Measurements from ENCODE around the gene SOX9.

The SOX9 gene

DNA sequence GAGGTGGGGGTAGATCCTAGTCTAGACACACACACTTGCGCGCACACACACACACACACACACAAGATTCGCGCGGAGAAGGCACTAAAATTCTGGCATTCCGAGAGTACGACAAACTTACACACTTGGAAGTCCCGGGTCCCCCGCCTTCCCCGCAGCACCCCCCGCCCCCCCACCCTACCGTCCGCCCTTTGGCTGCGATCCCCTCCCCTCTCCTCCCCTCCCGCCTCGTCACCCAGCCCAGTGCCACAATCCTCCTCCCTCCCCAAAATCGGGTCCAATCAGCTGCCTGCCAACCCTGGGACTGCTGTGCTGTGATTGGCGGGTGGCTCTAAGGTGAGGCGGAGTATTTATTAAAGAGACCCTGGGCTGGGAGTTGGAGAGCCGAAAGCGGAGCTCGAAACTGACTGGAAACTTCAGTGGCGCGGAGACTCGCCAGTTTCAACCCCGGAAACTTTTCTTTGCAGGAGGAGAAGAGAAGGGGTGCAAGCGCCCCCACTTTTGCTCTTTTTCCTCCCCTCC lies at the start of gene SOX9:
Gene SOX9 (plus strand): TSS at position 379 of the 522 bp plus-strand sequence. CDS start 372 bp downstream, outside the sequence.
- DNase-seq, result no peak

DNA sequence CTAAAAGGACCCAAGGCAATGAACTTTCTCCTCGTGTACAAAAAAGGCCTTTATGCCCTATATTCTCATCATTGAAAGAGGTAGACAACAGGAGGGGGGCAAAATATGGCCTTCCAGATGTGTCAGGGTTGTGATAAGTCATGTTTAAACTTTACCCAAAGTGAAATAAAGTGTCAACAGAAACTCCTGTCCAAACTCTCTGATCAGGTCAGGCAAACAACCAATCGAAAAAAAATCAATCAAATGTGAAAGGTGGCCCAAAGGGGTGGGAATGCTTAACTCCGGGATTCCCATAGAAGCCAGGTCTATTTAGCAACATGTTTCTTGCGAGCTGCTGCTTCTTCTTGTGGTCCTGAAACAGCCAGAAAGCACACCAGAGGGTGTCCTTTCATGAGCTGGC lies 49.5 kb upstream of the SOX9 start:
- no peak for DNase-seq

DNA sequence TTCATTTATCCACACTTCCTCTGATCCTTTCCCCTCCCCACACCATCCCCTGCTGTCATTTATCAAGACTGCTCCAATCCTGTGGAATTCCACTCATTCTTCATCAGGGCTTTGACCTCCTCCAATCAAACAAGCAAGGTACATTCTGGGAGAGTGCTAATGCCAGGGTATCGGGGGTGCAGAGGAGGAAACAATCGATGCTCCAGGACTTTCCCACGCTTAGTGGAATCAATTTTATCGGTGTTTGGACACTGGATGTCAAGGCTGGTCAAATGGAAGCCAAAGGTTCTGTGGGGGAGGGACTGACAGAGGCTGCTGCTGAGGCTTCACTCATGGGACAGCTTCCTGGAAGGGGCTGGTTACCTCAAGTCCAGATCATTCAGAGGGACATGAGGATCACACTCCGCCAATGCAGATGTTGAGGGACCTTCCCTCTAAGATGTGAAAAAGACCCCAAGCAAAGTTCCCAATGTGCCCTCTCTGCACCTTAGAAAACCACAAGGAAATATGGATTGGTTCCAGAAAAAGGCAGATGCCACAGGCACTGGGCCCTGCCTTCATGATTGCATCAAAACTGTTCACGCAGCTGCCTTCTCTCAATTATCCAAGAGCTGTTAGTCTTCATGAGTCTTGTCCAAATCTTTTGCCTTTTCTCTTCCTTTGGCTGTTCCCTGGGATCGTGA lies 44.7 kb upstream of the SOX9 start:
- no peak for DNase-seq

DNA sequence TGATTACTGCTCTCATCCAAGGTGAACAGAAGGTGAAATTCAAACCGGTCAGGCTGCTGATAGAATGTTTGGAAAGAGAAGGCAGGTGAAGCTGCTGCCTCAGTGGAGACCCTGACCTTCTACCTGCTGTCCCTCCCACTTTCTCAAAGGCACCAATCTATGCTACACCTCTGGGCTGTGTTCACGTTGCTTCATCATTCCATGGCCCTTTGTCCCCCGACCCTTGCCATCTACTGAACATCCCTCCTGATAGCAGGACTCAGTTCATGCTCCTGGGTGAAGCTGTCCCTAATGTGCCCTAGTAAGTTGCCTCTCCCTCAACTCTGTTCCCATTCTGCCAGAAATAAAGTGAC lies 44.2 kb upstream of the SOX9 start:
- DNase-seq, result no peak

DNA sequence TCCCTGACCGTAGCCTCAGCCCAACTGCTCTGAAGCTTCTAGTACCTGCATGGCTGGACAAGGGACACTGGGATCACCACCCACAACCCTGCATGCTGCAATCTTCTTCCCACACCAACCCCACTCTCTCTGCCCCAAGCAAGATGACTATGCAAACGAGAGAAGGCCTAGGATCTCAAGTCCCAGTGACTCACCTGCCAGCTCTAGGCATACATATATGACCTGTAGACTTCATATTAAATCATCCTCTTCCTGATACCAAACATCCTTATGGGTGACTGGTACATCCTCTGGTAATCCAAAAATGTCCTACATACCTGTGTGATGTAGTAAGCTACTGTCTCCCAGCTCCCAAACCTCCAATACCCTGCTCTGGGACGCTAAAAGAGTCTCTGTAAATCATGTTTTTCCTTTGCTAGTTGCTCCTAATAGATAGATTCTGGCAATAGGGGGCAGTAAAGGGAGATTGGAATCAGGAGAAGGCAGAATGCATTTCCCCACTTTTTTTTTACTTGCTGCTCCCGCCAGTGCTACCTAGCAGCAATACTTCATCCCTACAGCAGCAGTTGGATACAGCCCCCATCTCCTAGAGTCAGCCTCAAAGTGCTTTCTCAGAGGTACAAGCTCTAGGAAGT lies 43.4 kb upstream of the SOX9 start:
- DNase-seq, result no peak

DNA sequence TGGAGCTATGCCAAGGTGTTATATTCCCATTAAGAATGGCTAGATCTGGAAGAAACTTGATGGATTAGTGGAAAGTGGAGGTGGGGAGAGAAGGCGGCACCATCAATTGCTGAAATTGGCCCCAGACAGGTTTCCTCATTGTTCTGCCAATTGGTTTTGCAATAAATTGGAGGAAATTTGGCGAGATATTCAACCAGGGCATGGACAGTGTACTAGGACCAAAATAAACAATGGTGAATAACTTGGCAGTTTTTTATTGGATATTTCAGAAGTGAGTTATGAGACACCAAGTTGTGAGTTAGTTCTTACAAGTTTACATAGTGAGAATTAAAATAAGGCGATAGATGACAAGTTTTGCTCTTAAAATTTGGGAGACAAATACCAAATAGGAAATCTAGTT lies 41.1 kb upstream of the SOX9 start:
- DNase-seq, result no peak

DNA sequence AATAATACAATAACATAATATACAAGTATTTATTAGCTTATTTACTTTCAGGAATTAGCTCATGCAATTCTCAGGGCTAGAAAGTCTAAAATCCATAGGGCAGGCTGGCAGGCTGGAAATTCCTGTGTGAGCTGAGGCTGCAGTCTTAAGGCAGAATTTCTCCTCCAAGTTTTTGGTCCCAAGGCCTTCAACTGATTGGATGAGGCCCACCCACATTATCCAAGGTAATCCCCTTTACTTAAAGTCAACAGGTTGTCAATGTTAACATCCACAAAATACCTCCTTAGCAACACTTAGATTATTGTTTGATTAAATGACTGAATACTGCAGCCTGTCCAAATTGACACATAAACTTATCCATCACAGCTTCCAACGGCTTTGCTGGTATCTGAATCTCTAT lies 32.9 kb upstream of the SOX9 start:
- DNase-seq, result no peak

DNA sequence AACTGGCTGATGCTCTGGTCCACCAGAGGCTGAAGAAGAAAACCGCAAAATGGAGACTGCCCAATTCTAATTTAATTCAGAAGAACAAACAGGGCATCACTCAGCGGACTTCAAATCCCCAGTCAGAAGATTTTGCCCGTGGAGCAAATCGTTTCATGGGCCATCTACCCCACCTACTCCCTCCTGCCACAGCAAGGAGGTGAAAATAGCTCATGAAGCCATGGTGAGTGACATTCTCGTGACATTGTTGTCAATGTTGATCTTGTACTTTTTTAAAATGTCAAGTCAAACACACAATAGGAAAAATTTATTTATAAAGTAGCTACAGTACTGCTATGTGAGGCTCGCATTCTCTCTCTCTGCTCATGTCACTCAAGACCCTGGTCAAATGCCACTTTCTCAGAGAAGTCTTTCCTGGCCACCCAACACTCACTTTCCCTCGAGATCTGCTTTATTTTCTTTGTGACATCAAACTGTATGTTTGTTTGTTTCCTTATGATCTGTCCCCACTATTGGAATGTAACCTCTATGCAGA lies 31.3 kb upstream of the SOX9 start:
- DNase-seq, result no peak

DNA sequence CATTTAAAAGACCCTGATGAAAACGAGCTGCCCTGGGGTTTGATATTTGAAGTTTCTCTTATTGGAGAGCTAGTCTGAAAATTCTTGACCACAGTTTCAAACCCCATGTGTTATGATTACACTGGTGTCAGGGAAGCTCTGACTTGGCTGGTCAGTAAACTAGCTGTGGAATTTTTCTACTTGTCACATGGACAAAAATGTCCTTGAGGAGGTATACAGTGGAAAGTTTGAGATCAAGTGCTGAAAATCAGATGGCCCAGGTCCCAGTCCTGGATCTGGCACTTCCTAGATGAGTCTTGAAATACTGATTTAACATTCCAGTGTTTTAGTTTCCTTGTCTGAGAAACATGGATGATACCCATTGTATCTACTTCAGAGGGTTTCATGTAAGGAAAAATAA lies 30.7 kb upstream of the SOX9 start:
- DNase-seq, result no peak

DNA sequence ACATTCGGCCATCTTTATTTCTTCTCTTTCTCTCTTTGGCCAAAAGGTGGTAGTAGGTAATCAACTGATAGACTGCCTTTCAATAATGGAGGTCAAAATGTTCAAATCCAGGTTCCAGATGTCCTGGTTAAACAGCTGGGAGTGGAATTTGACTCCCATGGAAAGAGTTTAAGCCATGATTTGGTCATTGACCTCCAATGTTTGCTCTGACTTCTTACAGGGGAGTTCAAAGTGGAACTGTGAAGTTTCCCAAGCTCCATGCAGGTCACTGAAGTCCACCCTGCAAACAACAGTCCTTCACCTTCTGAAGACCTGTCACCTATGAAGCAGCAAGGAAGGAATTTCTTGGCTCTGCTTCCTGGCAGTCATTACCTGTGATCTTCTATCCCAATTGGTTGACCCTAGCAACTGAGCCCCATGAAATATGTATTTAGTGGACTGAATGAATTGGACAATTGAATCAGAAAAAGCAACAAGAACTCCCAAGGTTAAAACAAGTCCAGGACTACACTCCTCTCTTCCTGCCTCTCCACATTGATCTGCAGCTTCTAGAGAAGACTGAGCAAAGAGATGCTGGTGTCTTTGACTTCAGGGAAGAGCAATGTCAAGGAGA lies 28.0 kb upstream of the SOX9 start:
- no peak for DNase-seq

DNA sequence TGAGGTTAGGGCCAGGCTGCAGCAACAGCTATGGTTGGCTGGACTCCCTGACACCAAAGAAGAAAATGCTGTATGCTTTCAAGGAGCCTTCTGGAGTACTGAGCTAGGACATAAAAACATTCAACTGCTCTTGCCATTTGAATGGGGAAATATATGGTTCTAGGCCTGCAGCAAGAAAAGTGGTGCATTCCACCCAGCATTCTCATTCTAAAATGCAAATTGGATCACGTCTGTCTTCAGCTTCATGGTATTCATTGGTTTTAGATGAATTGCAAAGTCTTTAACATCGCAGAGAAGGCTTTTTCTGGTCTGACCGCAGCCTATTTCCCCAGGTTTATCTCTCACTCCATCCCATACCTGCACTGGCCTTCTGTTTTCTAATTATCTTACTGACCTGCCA lies 27.1 kb upstream of the SOX9 start:
- no peak for DNase-seq

DNA sequence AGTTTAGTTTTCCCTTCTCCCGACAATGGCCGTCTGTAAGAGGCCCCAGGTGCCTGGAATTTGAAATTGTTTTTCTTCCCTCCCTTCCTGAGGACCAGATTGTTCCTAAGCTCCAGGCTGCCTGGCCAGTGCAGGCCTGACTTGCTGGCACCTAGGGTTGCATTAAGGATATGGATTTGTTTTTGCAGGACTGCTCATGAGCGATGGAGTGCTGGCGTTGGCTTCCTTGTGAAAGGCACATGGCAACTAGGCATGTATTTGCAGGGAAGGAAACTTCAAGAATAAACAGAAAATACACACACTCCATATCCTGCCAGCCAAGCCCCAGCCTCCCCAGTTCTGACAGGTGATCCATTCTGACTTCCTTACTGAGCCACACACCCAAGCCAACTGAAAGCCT lies 25.5 kb upstream of the SOX9 start:
- DNase-seq, result no peak

DNA sequence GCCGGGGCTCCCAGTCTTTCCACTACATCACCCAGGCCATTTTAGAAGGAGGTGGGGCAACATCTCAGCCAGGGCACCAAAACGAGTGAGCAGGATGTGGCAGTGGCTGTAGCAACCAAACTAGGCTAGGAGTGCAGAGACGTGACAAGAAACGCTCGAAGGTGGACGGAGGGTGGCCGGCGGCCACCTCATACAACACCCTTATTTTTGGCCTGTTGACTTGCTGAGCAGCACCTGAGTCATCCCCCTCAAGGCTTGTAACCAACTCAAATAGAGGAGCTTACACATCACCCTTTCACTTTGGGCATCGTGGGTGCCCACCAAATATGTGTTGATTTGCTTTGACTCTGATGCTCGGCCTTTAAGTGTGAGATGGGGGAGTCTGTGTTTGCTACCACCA lies 23.7 kb upstream of the SOX9 start:
- no peak for DNase-seq

DNA sequence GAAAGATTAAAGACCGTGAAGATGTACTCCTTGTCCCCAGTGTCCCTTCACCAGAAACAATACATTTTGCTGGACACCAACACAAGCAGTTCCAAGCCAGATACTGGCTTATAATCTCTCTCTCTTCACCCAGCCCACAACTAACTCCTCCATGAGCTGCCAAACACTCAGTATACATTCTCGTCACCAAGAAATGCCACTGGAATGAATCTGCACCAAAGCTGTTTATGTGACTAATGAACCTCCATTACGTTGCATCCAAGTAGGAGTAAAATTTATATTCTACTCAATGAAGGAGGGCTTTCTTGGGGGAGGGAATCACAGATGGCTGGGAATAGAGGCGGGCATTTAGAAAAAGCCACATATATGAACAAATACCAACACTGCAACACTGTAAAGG lies 20.9 kb upstream of the SOX9 start:
- no peak for DNase-seq

DNA sequence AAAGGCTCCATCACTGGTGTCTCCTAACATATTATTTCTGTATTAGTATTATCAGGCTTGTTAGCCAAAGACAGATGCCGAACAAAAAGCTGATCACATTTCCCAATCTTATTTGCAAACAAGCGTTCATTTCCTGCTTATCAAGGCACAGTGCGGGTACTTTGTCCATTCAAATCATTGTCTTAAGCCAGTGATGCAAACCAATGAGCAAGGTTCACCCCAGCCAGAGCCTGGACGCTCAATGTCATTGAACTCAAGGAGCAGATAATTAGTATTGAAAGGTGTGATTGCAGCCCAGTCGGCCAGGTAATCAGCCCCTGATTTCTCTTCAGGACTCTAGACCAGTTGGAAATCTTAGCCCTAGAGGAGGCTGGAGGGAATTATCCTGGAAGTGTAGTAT lies 20.4 kb upstream of the SOX9 start:
- DNase-seq, result no peak

DNA sequence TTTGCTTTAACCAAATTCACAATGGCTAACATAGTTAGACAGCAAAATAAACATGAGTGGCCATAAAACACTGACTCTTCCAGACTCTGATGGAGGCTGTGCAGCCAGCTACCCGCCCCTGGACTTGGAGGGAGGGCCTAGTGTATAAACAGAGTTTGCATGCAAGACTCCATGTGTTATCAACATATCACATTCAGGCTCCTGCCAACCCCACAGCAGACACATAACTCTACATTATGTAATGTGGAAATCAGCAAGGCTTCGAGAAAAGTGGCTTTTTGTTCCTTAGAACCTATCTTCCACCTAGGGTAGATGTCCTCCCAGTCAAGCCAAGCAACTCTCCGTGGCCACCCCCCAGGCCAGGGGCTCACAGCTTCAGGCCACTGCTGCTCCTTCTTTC lies 19.3 kb upstream of the SOX9 start:
- DNase-seq, result no peak

DNA sequence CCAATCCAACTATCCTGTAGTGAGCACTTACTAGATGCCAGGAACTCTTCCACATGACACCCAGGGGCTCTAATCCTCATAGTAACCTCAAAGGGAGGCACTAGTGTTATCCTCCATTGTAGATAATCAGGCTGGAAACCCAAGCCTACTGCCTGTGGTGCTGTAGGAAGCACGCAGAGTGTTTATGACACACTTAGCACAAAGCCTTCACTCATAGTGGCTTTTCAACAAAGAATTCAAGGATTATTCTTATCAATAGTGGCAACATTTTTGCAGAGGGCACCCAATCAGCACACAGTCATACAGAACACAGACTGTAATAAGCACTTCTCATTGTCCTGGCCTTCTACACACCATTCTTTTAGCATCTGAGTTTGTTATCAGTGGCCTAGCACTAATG lies 18.5 kb upstream of the SOX9 start:
- DNase-seq, result no peak

DNA sequence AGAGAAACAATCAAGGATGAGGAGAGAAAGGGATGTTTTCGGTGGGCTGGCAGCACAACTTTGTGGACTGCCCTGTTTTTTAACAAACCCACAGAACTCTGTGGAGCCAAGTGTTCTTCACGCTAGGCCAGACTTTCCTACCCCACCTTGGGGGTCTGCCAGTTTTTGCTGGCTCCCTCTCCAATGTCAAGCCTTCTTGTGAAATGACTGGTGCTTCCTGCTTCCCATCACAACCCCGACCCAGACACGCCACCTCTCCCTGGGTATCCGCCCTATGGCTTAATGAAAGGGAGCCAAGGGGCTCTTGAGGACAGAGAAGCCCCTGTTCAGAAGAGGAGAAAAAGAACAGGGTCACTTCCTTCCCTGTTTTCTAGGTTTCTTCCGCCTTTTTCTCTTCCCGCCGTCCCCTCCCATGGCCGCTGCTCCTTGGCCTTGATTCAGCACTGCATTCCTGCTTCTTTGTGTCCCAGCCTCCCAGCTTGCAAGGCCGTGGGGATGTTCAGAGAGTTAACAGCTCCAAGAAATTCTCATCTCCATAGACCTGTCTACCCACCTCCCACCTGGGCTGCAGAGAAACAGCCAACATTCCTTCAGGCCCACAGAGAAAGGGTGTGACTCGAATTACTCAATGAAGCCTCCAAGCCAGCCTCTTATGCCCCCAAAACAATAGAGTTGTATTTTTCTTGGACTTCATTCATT lies 16.5 kb upstream of the SOX9 start:
- no peak for DNase-seq

DNA sequence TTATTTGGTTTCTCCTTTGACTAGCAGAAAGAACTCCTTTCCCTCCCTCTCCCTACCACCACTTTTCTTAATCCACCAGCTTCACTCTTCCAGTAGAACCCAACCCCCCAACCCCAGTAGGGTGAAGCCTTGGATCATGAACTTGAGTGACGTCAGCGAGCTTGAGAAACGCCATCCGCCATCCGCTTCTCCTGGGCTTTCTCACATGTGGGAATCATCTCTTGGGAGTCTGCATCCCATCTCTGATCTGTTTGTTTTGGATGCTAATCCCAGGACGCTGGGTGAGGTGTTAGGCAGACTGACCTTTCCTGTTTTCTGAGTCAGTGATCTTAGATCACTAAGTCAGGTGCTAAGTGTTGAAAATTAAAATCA lies 16.0 kb upstream of the SOX9 start:
- DNase-seq, result no peak

DNA sequence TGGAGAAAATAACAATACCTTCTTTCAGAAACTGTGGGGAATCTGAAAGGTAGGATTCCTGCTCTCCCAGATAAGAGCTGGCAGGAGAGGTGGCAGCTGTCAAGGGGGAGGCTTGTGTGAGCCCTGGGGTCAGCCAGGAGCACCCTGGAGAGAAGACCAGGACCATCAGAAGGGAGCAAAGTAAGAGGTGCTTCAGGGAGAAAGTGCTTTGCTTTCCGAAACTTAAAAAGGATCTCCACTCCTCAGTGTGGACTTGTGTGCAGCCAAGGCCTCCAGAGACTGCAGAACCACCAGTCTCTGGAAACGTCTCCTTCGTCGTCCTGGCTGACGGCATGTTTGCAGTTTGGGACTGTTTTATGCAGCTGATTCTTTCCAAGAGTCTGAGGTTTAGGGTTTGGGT lies 13.7 kb upstream of the SOX9 start:
- DNase-seq, result no peak

DNA sequence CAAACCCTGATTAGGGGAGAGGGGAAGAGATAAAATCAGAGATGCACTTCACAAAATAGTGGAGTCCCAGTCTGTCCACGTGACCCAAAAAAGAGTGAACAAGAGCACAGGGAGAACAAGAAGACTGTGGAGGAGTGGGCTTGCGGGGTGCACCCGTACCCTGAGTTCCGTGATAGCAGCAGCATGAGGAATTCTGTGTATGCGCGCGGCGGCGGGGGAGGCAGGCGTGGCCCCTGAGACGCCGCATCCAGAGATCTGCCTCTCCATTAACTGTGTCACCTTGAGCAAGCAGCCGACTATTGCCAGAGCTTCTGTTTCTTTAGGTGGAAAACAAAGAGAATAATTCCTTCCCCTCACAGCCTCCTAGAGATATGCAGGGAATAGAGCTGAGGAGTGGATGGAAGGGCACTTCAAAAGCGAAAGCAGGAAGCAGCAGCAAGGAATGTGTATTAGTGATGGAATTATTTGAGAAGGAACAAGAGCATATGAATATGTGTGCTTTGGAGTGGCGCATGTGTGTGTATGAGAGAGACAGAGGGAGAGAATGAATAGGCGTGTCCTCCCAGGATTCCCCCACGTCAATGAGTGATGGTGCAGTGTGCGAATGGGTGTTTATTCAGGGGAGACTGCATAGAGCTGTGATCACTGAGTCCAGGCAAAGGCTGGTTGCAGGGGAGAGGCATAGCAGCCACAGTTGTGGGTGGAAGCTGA lies 10.4 kb upstream of the SOX9 start:
- DNase-seq, result no peak

DNA sequence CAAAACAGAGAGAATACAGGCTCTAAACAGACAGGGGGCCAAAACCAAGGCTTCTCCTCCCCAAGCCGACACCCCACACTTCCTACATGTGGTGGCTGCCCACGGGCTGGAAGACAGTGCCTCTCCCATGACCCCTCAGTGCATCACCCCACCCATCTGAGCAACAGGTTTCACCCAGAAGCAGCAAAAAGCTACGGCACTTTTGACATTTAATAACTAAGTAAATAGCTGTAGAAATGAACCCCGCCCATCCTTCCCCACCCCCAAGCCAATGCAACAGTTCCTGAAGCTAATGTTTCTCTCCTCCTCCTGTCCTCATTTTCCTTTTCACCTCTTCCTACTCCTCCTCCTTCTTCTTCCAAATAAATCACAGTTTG lies 9.9 kb upstream of the SOX9 start:
- no peak for DNase-seq

DNA sequence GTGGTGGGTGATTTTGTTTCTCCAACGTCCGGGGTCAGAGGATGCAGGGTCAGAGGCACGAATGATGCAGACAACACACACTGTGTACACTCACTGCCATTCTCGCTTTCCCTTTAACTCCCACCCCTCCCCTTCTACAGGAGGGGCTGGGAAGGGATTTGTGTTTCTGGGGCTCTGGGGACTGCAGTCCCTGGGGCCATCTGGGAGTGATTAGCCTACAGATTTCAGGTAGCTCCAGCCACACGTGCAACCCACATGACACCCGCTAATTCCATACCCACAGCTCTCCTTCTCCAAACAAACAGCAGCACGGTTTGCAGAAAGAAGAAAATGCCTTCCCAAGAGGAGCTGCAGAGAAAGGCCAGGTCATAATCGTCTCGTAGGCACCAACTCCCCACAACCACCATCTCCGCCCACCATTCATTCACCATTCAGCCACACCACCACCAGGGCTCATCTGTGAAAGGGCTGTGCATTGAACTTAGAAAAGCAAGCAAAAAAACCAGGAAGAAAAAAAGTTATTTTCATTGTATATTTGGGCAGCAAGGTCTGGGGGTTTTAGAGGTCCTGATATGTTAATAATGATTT lies 9.4 kb upstream of the SOX9 start:
- DNase-seq, result no peak
